Measurements from ENCODE around the gene SUN1. TPM values are rescaled to one million over a fixed set of nuclear protein-coding genes. Genes with fewer than 3 reads are reported as not detected.

SUN1 gene
- total and polyA plus RNA-seq, 2 experiments from 2014 or later: 63.3 to 145 TPM

DNA sequence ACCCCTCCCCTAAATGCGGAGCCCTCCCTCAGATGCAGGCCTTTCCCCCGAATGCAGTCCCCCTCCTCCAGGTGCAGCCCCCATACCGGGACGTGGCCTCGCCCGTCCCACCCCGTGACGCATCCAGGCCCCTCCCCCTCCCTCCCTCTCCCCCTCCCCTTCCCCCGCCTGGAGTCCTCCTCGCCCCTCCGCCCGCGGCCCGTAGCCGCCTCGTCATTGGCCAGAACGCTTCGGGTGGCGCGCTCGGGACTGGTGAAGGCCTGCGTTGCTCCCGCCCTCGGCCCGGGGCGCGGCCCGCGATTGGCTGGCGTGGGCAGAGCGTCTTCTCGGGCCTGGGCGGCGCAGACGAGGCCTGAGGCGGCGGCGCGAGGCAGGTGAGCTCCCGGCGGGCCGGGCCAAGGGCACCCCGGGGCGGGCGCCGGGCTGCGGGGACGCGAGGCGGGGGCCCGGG is 16.0 kb upstream of the SUN1 start:
- TF ChIP-seq ETS1 (IDR thresholded peaks at IDR 0.05) (no peak), CTCF (conservative IDR thresholded peaks at IDR 0.05; ENCODE audit: low read depth in 2 of 2) (no peak), POLR2AphosphoS5 (IDR thresholded peaks at IDR 0.05; ENCODE audit: low read depth) (peak; percentile 82), JUNB (IDR thresholded peaks at IDR 0.05; ENCODE audit: unreplicated experiment) (no peak), CREB1 (CRISPR knock-in tag; IDR thresholded peaks at IDR 0.05; ENCODE audit: low read depth) (peak; percentile 78), ZNF331 (CRISPR knock-in tag; IDR thresholded peaks at IDR 0.05; ENCODE audit: low read depth) (no peak)
- H3K4me2 ChIP-seq: no peak overlapping the region
- Mint-ChIP-seq H3K27me3 (ENCODE audit: insufficient read depth, low read depth, poor library complexity) (peaks cover 28% of the 10 kb centered on the region), H3K4me1 (peaks cover 51% of the 10 kb centered on the region), H3K27ac (peak overlapping the region; percentile 88), H3K9me3 (peaks cover 4% of the 10 kb centered on the region; the same call in 2 of the 3 replicates), H3K4me3 (peak overlapping the region; percentile 79; the same call in 2 of the 3 replicates), H3K36me3 (ENCODE audit: low read depth) (peaks cover 26% of the 10 kb centered on the region)
- H3K36me3 ChIP-seq (ENCODE audit: insufficient read depth): no peaks in the 10 kb centered on the region
- no peaks in the 10 kb centered on the region for H3K27me3 ChIP-seq (ENCODE audit: insufficient read depth)
- no peak overlapping the region for H2AFZ ChIP-seq
- H4K20me1 ChIP-seq (replicated peaks; ENCODE audit: insufficient read depth): peaks cover 32% of the 10 kb centered on the region
- no peak overlapping the region for H3K27ac ChIP-seq (ENCODE audit: low read depth)
- ATAC-seq (peak; percentile 83), DNase-seq (ENCODE audit: low spot score) (peak; percentile 99)
- H3K4me3 ChIP-seq: peak overlapping the region; percentile 59; the same call in 1 of the 2 replicates
- peaks cover 22% of the 10 kb centered on the region for H3F3A ChIP-seq (replicated peaks; ENCODE audit: low read depth)
- H3K9me2 ChIP-seq (ENCODE audit: insufficient read depth): no peaks in the 10 kb centered on the region
- H3K4me1 ChIP-seq (ENCODE audit: insufficient read depth): peaks cover 31% of the 10 kb centered on the region
- H3K79me2 ChIP-seq (replicated peaks; ENCODE audit: insufficient read depth): peaks cover 44% of the 10 kb centered on the region

GRCh38 chr7:816751-817671 is 15.3 kb upstream of the SUN1 start:
- H3K27me3 ChIP-seq (ENCODE audit: insufficient read depth): no peaks in the 10 kb centered on the region
- peaks cover 51% of the 10 kb centered on the region for H3K79me2 ChIP-seq (replicated peaks; ENCODE audit: insufficient read depth)
- peaks cover 18% of the 10 kb centered on the region for H3F3A ChIP-seq (replicated peaks; ENCODE audit: low read depth)
- DNase-seq (ENCODE audit: low spot score) (peak; percentile 49), ATAC-seq (peak; percentile 11)
- no peaks in the 10 kb centered on the region for H3K36me3 ChIP-seq (ENCODE audit: insufficient read depth)
- H3K4me2 ChIP-seq: peak overlapping the region; percentile 98
- H3K4me3 ChIP-seq: peak overlapping the region; percentile 94
- peak overlapping the region; percentile 87 for H3K4me3 Mint-ChIP-seq
- H4K20me1 ChIP-seq (replicated peaks; ENCODE audit: insufficient read depth): peaks cover 39% of the 10 kb centered on the region
- no peak overlapping the region for H2AFZ ChIP-seq
- no peak overlapping the region; the same call in 1 of the 2 replicates for H3K27ac ChIP-seq (ENCODE audit: low read depth)
- H3K4me1 ChIP-seq (ENCODE audit: insufficient read depth): peaks cover 30% of the 10 kb centered on the region
- peaks cover 54% of the 10 kb centered on the region for H3K4me1 Mint-ChIP-seq
- peaks cover 26% of the 10 kb centered on the region for H3K27me3 Mint-ChIP-seq (ENCODE audit: insufficient read depth, low read depth, poor library complexity)
- H3K36me3 Mint-ChIP-seq (ENCODE audit: low read depth): peaks cover 23% of the 10 kb centered on the region
- H3K27ac Mint-ChIP-seq: peak overlapping the region; percentile 83
- no peaks in the 10 kb centered on the region for H3K9me2 ChIP-seq (ENCODE audit: insufficient read depth)
- peaks cover 4% of the 10 kb centered on the region; the same call in 2 of the 3 replicates for H3K9me3 Mint-ChIP-seq
- TF ChIP-seq EZH2phosphoT487 (IDR thresholded peaks at IDR 0.05; ENCODE audit: unreplicated experiment): no peak
- no peak for TF ChIP-seq NANOG (IDR thresholded peaks at IDR 0.05; ENCODE audit: borderline replicate concordance)
- TF ChIP-seq CREB1 (CRISPR knock-in tag; IDR thresholded peaks at IDR 0.05; ENCODE audit: low read depth): no peak
- TF ChIP-seq CTCF (conservative IDR thresholded peaks at IDR 0.05; ENCODE audit: low read depth in 2 of 2): no peak
- TF ChIP-seq POLR2AphosphoS5 (IDR thresholded peaks at IDR 0.05; ENCODE audit: low read depth): no peak
- no peak for TF ChIP-seq ZNF114 (CRISPR knock-in tag; IDR thresholded peaks at IDR 0.05)
- no peak for TF ChIP-seq ETS1 (IDR thresholded peaks at IDR 0.05)
- no peak for TF ChIP-seq STAT1 (IDR thresholded peaks at IDR 0.05; ENCODE audit: unreplicated experiment)
- TF ChIP-seq EZH2 (IDR thresholded peaks at IDR 0.05; ENCODE audit: low read depth, unreplicated experiment): no peak
- TF ChIP-seq REST (IDR thresholded peaks at IDR 0.05; ENCODE audit: unreplicated experiment): no peak
- TF ChIP-seq JUNB (IDR thresholded peaks at IDR 0.05; ENCODE audit: unreplicated experiment): no peak

Data from GM23338 (cell line).